ENCODE data around the gene DOK4.

DNA sequence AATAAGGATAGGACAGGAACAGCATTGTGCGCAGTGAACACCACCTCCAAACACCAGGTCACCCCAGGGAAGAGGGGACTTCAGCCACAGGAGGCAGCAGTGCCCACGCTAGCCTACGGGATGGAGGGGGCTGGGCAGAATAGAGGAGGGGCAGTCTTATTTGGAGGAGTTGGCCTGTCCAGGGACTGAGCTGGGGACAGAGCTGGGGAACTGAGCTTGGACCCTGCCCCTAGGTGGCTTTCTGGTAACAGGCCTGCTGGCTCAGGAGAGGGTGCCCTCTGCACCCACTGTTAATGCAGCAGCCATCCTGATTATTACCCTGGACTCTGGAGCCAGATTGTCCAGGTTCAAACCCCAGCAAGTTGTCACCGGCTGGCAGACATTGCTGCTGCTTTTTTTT, 40.7 kb upstream of the DOK4 start:
- no peak for TF ChIP-seq POLR2A (IDR thresholded peaks at IDR 0.05)
- TF ChIP-seq, protein P1, sequence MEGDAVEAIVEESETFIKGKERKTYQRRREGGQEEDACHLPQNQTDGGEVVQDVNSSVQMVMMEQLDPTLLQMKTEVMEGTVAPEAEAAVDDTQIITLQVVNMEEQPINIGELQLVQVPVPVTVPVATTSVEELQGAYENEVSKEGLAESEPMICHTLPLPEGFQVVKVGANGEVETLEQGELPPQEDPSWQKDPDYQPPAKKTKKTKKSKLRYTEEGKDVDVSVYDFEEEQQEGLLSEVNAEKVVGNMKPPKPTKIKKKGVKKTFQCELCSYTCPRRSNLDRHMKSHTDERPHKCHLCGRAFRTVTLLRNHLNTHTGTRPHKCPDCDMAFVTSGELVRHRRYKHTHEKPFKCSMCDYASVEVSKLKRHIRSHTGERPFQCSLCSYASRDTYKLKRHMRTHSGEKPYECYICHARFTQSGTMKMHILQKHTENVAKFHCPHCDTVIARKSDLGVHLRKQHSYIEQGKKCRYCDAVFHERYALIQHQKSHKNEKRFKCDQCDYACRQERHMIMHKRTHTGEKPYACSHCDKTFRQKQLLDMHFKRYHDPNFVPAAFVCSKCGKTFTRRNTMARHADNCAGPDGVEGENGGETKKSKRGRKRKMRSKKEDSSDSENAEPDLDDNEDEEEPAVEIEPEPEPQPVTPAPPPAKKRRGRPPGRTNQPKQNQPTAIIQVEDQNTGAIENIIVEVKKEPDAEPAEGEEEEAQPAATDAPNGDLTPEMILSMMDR (IDR thresholded peaks at IDR 0.05 in 4 of 5, conservative IDR thresholded peaks at IDR 0.05 in 1 of 5) = no peak
